GM18505 (cell line): ENCODE measurements around the gene OXER1.

Experiments used
- ATAC-seq: cut with Tn5 transposase; IDR thresholded peaks from one replicate; pipeline ENCODE4 v1.9.1; 2021; ENCODE audit not compliant: unreplicated experiment
- POLR2A ChIP-seq: IDR thresholded peaks from 4 replicates; pipeline ENCODE4 v1.6.1; 2011; ENCODE audit warnings: borderline replicate concordance; ENCODE audit not compliant: insufficient read depth, insufficient read length; ENCODE audit errors: extremely low read depth

Gene OXER1

DNA sequence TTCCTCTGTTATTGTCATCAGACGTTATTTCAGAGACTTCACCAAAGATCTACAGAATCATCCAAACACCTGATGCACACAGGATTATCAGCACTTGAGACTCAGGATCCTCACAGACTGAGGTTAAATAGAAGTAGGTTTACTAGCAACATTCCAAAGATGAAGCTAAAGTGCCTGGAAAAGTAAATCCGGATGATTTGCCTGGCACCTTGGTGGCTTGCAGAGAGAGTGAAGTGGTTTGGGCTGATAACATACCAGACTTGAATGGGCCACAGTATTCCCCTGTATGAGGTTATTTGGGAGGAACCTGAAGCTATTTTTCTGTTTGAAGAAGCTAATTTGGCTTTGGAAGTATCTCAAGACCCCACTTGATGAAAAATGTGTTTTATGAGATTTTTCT is 51.0 kb downstream of the OXER1 start:
- ATAC-seq, result no peak
- TF ChIP-seq POLR2A, result no peak
